Heart right ventricle (tissue), 16 donors: Measurements from ENCODE around the gene IL10RB. TPM values are rescaled to one million over a fixed set of nuclear protein-coding genes. Genes with fewer than 3 reads are reported as not detected.

ENCODE experiments used
- ATAC-seq, 8 donors: fragments of 200-7000 bp; cut with Tn5 transposase; one replicate each; pipeline ENCODE4 v1.9.1; 2020; ENCODE audit warnings: mild to moderate bottlenecking in 8 of 8, moderate library complexity in 8 of 8, moderate number of reproducible peaks in 1 of 8
- DNase-seq, 2 donors: peaks; one replicate each; pipeline ENCODE4 v3.0.0-alpha.2; 2020
- H3K27ac ChIP-seq, 10 donors: fragments of 200-600 bp; sonication (generic) in 2 of 10; one replicate each; pipeline versions ENCODE4 v1.5.0 to v1.8.0; 2020 to 2022; ENCODE audit warnings: mild to moderate bottlenecking in 3 of 10
- H3K27me3 ChIP-seq, 7 donors: fragments of 200-600 bp; one replicate each; pipeline ENCODE4 v1.8.0; 2021 to 2022; ENCODE audit warnings: mild to moderate bottlenecking in 2 of 7
- H3K36me3 ChIP-seq, 9 donors: fragments of 200-600 bp; sonication (generic) in 1 of 9; one replicate each; pipeline versions ENCODE4 v1.5.0 to v1.8.0; 2020 to 2022; ENCODE audit warnings: mild to moderate bottlenecking in 2 of 9
- H3K4me1 ChIP-seq, 9 donors: fragments of 200-600 bp; sonication (generic) in 1 of 9; one replicate each; pipeline versions ENCODE4 v1.5.0 to v1.8.0; 2020 to 2022; ENCODE audit warnings: mild to moderate bottlenecking in 4 of 9
- H3K4me3 ChIP-seq, 10 donors: fragments of 200-600 bp; sonication (generic) in 2 of 10; one replicate each; pipeline versions ENCODE4 v1.5.0 to v1.8.0; 2020 to 2022; ENCODE audit warnings: mild to moderate bottlenecking in 7 of 10, moderate library complexity in 2 of 10
- H3K9me3 ChIP-seq, 11 donors: fragments of 200-600 bp in 10 of 11; sonication (generic) in 2 of 11; one replicate each; pipeline versions ENCODE4 v1.5.0 to v1.8.0; 2013 to 2022; ENCODE audit warnings: mild to moderate bottlenecking in 2 of 11, control low read depth in 1 of 11, moderate library complexity in 1 of 11
- CTCF ChIP-seq, 9 donors: fragments of 200-600 bp; sonication (generic) in 2 of 9; IDR thresholded peaks; one replicate each; pipeline versions ENCODE4 v1.5.0 to v1.8.0; 2021 to 2022; ENCODE audit warnings: antibody characterized with exemption in 9 of 9, mild to moderate bottlenecking in 5 of 9, moderate library complexity in 1 of 9
- WGBS, 2 donors: extraction: QIAGEN DNeasy Blood & Tissue Kit; methylation state at CpG; one replicate each; pipeline ENCODE4 v1.1.7; 2013; ENCODE audit warnings: inconsistent platforms in 1 of 2; 5-methylcytosine and 5-hydroxymethylcytosine counted together
- intact Hi-C, 10 donors: fragments of 100-400 bp; cut with DNase I; formaldehyde crosslinking; loops; one replicate each; pipeline versions ENCODE4 v1.11.1 to v1.14.2; 2022
- polyA plus RNA-seq, 2 donors: library from polyadenylated mRNA; stranded (reverse); fragments of 200-250 nt; gene quantifications; one replicate each; pipeline ENCODE4 v1.2.3, GENCODE V29; 2013
- total RNA-seq, 10 donors: library from RNA; stranded (reverse); fragmentation: NEBNext Ultra II Directional in 3 of 10; extraction: Animal tissue kit (Norgen Biotek cat#: 25700) in 3 of 10; gene quantifications; one replicate each; pipeline versions ENCODE4 v1.2.1 to v1.2.4, GENCODE V29; 2021 to 2023
- donor health status: Arrhythmogenic right ventricular cardiomyopathy.
- donor health status: ischemic (EF 13 %, LVEDD 7.1; RV severe dilation, severe dysfunction).
- donor health status: healthy with polysubstance abuse.
- donor health status: DM: no; HTN: yes; CAD: no.
- donor health status: DM: no; HTN: no; CAD: no.
- donor health status: ischemic (EF 25% LVEDD 6.9; RV normal size, moderate dysfunction).
- donor health status: ischemic (EF 25% LVEDD 5.7; RV mildly dilated, moderate dysfunction).
- donor health status: healthy.
- donor health status: DM: yes; HTN: yes; CAD: no.
- donor health status: Ischemic cardiomyopathy.
- donor health status: ischemic (EF 35%, LVEDD 5.7; RV mildly dilated, moderate dysfunction).
- donor health status: nonischemic (EF 11% LVEDD 7.7; RV severe dilation, severe dysfunction).
- donor health status: DM: yes; HTN: yes; CAD: no.
- donor health status: PGD.
- donor health status: ischemic (EF 29% LVEDD 5.4; RV normal size, mild dysfunction).
- donor health status: nonischemic (EF 23%, LVEDD 6.1; RV moderate dilation, normal function).

The IL10RB gene
- total and polyA plus RNA-seq, 12 donors: 4.1 to 16.8 (median 7.2) TPM

DNA sequence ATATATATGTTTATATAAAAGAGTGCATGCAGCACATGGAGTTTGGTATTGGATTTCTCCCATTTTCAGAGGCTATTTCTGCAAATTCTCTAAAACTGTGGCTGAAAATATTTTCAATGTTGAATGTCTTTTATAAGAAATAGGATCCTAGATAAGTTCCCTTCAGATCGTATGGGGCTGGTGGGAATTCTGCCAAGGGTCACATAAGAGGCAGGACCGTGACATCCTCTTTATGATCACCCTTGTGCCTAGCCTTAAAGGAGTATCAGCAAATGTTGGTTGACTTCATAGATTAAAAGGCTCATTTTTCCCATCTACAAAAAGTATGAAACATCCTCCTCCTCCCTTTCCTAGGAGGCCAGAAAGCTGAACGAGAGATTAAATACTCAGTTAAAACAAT lies 37.7 kb upstream of the IL10RB start:
- no peak overlapping the region for H3K4me3 ChIP-seq
- TF ChIP-seq CTCF (IDR thresholded peaks at IDR 0.05): no peak
- no peaks in the 10 kb centered on the region for H3K27me3 ChIP-seq
- H3K36me3 ChIP-seq: no peaks in the 10 kb centered on the region
- WGBS, 2 donors: 56 to 58% methylated on average over 3 of the region's 3 CpGs
- no peak for ATAC-seq
- intact Hi-C loops: no loop called here
- no peak overlapping the region for H3K27ac ChIP-seq
- H3K9me3 ChIP-seq: no peaks in the 10 kb centered on the region
- peaks cover 5 to 43% (median 33%) of the 10 kb centered on the region in 9 donors for H3K4me1 ChIP-seq
- no peak for DNase-seq

GRCh38 chr21:33229099-33229783 lies 36.9 kb upstream of the IL10RB start:
- 35 to 38% methylated on average over 18 of the region's 18 CpGs for WGBS, 2 donors
- intact Hi-C loops: loop anchor here in 1 of 10 donors (1.0 kb wide), 1 partner anchor 37 kb away; the partner anchor contains the start of gene IL10RB
- TF ChIP-seq CTCF (IDR thresholded peaks at IDR 0.05): no peak

DNA sequence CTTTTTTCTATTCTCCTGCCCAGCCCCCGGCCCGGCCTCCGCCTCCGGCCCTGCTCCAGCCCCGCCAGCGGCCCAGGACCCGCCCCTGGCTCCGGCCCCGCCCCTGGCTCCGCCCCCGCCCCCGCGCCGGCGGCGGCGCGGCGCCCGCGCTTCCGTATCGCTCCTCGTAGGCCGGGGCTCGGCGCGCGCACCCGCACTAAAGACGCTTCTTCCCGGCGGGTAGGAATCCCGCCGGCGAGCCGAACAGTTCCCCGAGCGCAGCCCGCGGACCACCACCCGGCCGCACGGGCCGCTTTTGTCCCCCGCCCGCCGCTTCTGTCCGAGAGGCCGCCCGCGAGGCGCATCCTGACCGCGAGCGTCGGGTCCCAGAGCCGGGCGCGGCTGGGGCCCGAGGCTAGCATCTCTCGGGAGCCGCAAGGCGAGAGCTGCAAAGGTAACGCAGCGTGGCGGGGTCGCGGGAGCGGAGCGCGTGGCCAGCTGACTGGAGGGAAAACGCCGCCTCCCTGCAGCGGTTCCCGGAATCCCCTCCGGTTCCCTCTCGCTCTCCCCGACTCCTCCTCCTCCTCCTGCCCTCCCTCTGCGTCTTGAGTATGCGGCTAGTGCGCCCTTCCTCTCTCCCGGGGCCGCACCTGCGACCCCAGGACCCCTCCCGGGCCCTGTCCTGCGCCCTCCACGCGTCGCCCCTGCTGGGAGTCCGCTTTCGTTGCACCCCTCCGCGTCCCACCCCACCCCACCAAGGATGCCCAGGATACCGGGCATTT lies 36.2 kb upstream of the IL10RB start, which contains the start of gene IFNAR2:
TSS of gene IFNAR2 (plus strand) at position 155 of the 761 bp plus-strand sequence. CDS start 11,985 bp downstream, outside the sequence.
- Histone ChIP-seq H3K27ac (peak within 1 kb of the TSS; percentile 91 to 100 (median 99)), H3K36me3 (peaks cover 0 to 8% (median 0%) of the 10 kb centered on the region in 9 donors), H3K9me3 (no peaks in the 10 kb centered on the region), H3K4me1 (peaks cover 5 to 56% (median 36%) of the 10 kb centered on the region in 9 donors), H3K4me3 (peak within 1 kb of the TSS; percentile 78 to 100 (median 96)), H3K27me3 (no peaks in the 10 kb centered on the region)
- TF ChIP-seq CTCF (IDR thresholded peaks at IDR 0.05): peak in 2 of 9 donors; percentile 3 to 6
- ATAC-seq: peak; percentile 83 to 98 (median 94)
- WGBS, 2 donors: 1% methylated on average over 82 to 95 of the region's 95 CpGs
- peak; percentile 79 to 85 for DNase-seq
- intact Hi-C loops: loop anchor here in 2 of 10 donors (1.0 to 10.0 kb wide), 2 partner anchors 36 to 95 kb away; partner anchors contain the start of genes IFNAR1 (in 1 of the 2) and IL10RB (in 1 of the 2)

More at GRCh38 chr21:33229099-33229783, 36.9 kb upstream of the IL10RB start:
- Histone ChIP-seq H3K36me3 (peaks cover 0 to 1% (median 0%) of the 10 kb centered on the region in 9 donors), H3K9me3 (no peaks in the 10 kb centered on the region), H3K4me3 (peak overlapping the region; percentile 78 to 100 (median 96)), H3K4me1 (peaks cover 5 to 48% (median 36%) of the 10 kb centered on the region in 9 donors), H3K27ac (peak overlapping the region in 8 of 10 donors; percentile 47 to 100 (median 99)), H3K27me3 (no peaks in the 10 kb centered on the region)
- DNase-seq (no peak), ATAC-seq (no peak)
